ENCODE data around the gene SPRED2.

GRCh38 chr2:65473045-65473444 is 40.6 kb upstream of the SPRED2 start:
- TF ChIP-seq EZH2 (IDR thresholded peaks at IDR 0.05; ENCODE audit: insufficient read depth, poor library complexity, severe bottlenecking) (no peak), EZH2phosphoT487 (IDR thresholded peaks at IDR 0.05; ENCODE audit: insufficient read depth, low read depth) (no peak)
